ENCODE results near the gene FOXA3.
"Not testable (repeated sequence)": the region's sequence is repeated elsewhere in the genome, so short reads cannot be mapped to it uniquely, and the experiment has no call there.

FOXA3 gene

GRCh38 chr19:45883586-45883880 is 19.4 kb downstream of the FOXA3 start:
- H3K36me3 ChIP-seq (ENCODE audit: insufficient read depth, low read length), result peaks cover 16% of the 10 kb centered on the region
- H3K4me3 ChIP-seq (ENCODE audit: low read length), result no peak overlapping the region
- H2AFZ ChIP-seq (ENCODE audit: low read depth, low read length), result no peak overlapping the region
- no peaks in the 10 kb centered on the region for H3K9me3 ChIP-seq (ENCODE audit: low read length)
- H3K4me1 ChIP-seq (ENCODE audit: insufficient read depth, low read length), result peaks cover 20% of the 10 kb centered on the region
- no peaks in the 10 kb centered on the region for H3K27me3 ChIP-seq (ENCODE audit: insufficient read depth, low read length)

GRCh38 chr19:45883881-45884681 is 20.0 kb downstream of the FOXA3 start:
- no peaks in the 10 kb centered on the region for H3K9me3 ChIP-seq (ENCODE audit: low read length)
- peaks cover 16% of the 10 kb centered on the region for H3K36me3 ChIP-seq (ENCODE audit: insufficient read depth, low read length)
- H3K4me3 ChIP-seq (ENCODE audit: low read length), result no peak overlapping the region
- H3K27me3 ChIP-seq (ENCODE audit: insufficient read depth, low read length), result no peaks in the 10 kb centered on the region
- H2AFZ ChIP-seq (ENCODE audit: low read depth, low read length), result no peak overlapping the region
- peaks cover 20% of the 10 kb centered on the region for H3K4me1 ChIP-seq (ENCODE audit: insufficient read depth, low read length)

GRCh38 chr19:45884682-45885555 is 20.8 kb downstream of the FOXA3 start:
- Histone ChIP-seq H3K27me3 (ENCODE audit: insufficient read depth, low read length) (no peaks in the 10 kb centered on the region), H3K4me1 (ENCODE audit: insufficient read depth, low read length) (peaks cover 20% of the 10 kb centered on the region), H3K9me3 (ENCODE audit: low read length) (no peaks in the 10 kb centered on the region), H3K4me3 (ENCODE audit: low read length) (peak overlapping the region; percentile 74), H2AFZ (ENCODE audit: low read depth, low read length) (no peak overlapping the region), H3K36me3 (ENCODE audit: insufficient read depth, low read length) (peaks cover 16% of the 10 kb centered on the region)

DNA sequence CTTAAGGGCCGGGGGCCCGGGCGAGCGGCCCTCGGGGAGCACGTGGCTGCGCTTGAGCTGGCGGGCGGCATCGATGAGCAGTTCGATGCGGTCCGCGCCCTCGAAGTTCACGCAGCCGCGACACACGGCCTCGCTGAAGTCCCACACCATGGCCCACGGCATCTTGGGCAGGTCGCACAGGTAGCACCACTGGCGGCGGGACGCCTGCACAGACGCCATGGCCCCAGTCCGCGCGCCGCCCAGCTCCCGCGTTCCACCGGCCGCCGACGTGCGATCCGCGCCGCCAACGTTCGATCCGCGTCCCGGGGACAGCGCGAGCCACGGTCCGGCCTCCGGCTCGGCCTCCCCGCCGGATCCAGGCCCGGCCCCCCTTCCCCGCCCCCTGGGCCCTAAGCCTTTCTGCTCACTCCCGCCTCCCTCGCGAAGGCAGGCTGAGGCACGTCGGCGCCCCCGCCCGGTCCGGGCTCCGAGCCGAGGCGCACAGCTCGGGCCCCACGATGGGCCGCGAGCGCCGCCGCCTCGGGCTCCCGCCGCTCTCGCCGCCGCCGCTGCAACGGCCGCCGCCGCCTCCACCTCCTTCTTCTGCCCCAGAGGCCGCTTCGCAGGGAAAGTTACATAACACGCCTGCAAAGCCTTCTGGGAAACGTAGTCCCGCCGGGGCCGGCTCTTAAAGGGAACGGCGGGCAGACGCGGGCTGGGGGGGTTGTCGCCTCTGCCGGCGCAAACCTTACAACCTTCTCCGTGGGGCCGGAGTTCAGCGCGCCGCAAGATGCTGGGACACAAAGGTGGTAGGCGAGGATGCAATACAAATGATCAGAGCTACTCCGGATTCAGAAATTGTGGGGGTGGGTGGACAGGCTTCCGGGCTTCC is 21.7 kb downstream of the FOXA3 start, which contains the start of gene IRF2BP1:
Gene IRF2BP1, minus strand, starts transcription at position 586 of the 871 bp plus-strand sequence. Its CDS starts 367 bp downstream, at position 219.
- H3K27me3 ChIP-seq (ENCODE audit: insufficient read depth, low read length), result no peaks in the 10 kb centered on the region
- H2AFZ ChIP-seq (ENCODE audit: low read depth, low read length), result peak within 1 kb of the TSS; percentile 68
- peaks cover 20% of the 10 kb centered on the region for H3K4me1 ChIP-seq (ENCODE audit: insufficient read depth, low read length)
- H3K9me3 ChIP-seq (ENCODE audit: low read length), result no peaks in the 10 kb centered on the region
- H3K4me3 ChIP-seq (ENCODE audit: low read length), result peak within 1 kb of the TSS; percentile 74
- H3K36me3 ChIP-seq (ENCODE audit: insufficient read depth, low read length), result peaks cover 18% of the 10 kb centered on the region

DNA sequence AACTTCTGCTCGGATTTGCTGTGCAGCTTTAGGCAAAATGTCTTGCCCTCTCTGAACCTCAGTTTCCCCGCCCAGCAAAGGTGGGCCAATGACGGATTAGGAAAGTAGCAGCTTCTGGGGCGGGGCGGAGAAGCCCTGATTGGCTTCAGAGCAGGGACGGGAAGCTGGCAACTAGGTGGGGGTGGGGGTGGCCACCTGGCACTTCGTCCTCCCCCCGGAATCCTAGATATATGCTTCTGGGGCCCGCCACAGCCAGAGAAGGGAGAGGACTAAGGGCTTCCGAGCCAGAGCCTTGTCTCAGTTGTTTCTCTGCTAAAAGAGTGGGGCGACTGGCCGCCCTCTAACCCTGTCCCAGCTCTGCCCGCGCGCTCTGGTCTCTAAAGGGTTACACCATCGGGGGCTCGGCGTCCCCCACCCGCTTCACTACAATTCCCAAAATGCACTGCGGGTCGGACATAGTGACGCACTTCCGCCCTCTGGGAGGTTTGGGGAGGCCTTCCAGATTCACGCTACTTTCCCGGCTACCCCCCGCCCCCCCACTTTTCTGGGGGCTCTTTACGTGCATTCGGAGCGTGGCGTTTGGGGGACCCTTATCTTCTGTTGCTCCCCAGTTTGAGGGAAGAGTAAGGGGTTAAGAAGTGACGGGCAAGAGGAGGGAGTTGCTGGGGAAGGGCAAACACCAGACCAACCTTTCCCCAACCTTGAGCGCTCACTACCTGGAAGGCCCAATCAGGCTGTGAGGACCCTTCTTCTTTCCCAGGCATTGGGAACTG is 22.5 kb downstream of the FOXA3 start:
- peaks cover 20% of the 10 kb centered on the region for H3K4me1 ChIP-seq (ENCODE audit: insufficient read depth, low read length)
- H3K4me3 ChIP-seq (ENCODE audit: low read length), result peak overlapping the region; percentile 74
- no peaks in the 10 kb centered on the region for H3K27me3 ChIP-seq (ENCODE audit: insufficient read depth, low read length)
- H2AFZ ChIP-seq (ENCODE audit: low read depth, low read length), result peak overlapping the region; percentile 68
- peaks cover 18% of the 10 kb centered on the region for H3K36me3 ChIP-seq (ENCODE audit: insufficient read depth, low read length)
- H3K9me3 ChIP-seq (ENCODE audit: low read length), result no peaks in the 10 kb centered on the region

DNA sequence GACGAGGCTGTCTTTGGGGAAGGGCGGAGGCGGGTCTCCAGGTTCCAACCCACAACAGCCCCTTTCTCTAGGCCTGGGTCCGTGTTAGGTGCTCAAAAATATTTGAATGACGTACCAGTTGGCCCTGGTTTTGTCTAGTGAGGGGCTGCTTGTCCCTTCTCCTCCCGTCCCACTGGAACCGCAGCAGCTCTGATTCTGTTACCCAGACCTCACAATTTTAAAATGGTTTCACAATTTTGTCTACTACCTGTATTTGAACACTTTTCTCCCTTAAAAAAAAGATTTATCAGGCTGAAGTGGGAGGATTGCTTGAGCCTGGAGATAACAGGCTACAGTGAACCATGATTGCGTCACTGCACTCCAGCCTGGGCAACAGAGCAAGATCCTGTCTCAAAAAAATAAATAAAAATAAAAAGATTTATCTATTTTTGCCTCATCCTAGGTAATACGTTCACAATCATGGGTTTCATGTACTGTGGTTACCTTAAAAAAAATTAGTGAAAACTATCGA is 23.1 kb downstream of the FOXA3 start:
- Histone ChIP-seq H3K4me1 (ENCODE audit: insufficient read depth, low read length) (peaks cover 20% of the 10 kb centered on the region), H3K36me3 (ENCODE audit: insufficient read depth, low read length) (peaks cover 18% of the 10 kb centered on the region), H3K9me3 (ENCODE audit: low read length) (no peaks in the 10 kb centered on the region), H3K4me3 (ENCODE audit: low read length) (peak overlapping the region; percentile 74), H2AFZ (ENCODE audit: low read depth, low read length) (peak overlapping the region; percentile 68), H3K27me3 (ENCODE audit: insufficient read depth, low read length) (no peaks in the 10 kb centered on the region)

GRCh38 chr19:45889210-45889885 is 25.2 kb downstream of the FOXA3 start:
- Histone ChIP-seq H3K36me3 (ENCODE audit: insufficient read depth, low read length) (peaks cover 7% of the 10 kb centered on the region), H3K4me1 (ENCODE audit: insufficient read depth, low read length) (peaks cover 15% of the 10 kb centered on the region), H3K4me3 (ENCODE audit: low read length) (no peak overlapping the region), H3K9me3 (ENCODE audit: low read length) (no peaks in the 10 kb centered on the region), H3K27me3 (ENCODE audit: insufficient read depth, low read length) (no peaks in the 10 kb centered on the region), H2AFZ (ENCODE audit: low read depth, low read length) (no peak overlapping the region)

DNA sequence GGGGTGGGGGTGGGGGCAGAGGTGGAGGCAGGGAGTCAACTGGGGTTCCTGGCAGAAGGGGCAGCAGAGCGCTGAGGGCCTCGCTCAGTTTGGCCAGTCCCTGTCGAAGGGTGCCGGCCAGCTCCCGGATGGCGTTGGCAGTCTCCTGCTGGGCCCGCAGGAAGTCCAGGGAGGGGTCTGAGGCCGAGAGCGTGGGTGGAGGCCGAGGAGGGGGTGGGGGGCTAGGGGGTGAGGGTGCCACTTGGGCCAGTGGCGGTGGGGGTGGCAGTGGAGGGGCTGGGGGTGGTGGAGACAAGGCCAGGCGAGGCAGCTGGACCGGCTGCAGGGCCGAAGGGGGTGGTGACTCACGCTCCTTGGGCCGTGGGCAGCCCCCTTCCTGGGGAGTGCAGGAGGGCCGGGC is 26.8 kb downstream of the FOXA3 start:
- no peaks in the 10 kb centered on the region for H3K9me3 ChIP-seq (ENCODE audit: low read length)
- H2AFZ ChIP-seq (ENCODE audit: low read depth, low read length), result no peak overlapping the region
- no peak overlapping the region for H3K4me3 ChIP-seq (ENCODE audit: low read length)
- H3K36me3 ChIP-seq (ENCODE audit: insufficient read depth, low read length), result peaks cover 12% of the 10 kb centered on the region
- H3K4me1 ChIP-seq (ENCODE audit: insufficient read depth, low read length), result peaks cover 8% of the 10 kb centered on the region
- no peaks in the 10 kb centered on the region for H3K27me3 ChIP-seq (ENCODE audit: insufficient read depth, low read length)

GRCh38 chr19:45895519-45895972 is 31.4 kb downstream of the FOXA3 start:
- Histone ChIP-seq H3K27me3 (ENCODE audit: insufficient read depth, low read length) (no peaks in the 10 kb centered on the region), H3K4me3 (ENCODE audit: low read length) (no peak overlapping the region), H3K4me1 (ENCODE audit: insufficient read depth, low read length) (no peaks in the 10 kb centered on the region), H3K9me3 (ENCODE audit: low read length) (no peaks in the 10 kb centered on the region), H3K36me3 (ENCODE audit: insufficient read depth, low read length) (peaks cover 27% of the 10 kb centered on the region), H2AFZ (ENCODE audit: low read depth, low read length) (no peak overlapping the region)

GRCh38 chr19:45895983-45896599 is 32.0 kb downstream of the FOXA3 start:
- H3K36me3 ChIP-seq (ENCODE audit: insufficient read depth, low read length), result peaks cover 30% of the 10 kb centered on the region

DNA sequence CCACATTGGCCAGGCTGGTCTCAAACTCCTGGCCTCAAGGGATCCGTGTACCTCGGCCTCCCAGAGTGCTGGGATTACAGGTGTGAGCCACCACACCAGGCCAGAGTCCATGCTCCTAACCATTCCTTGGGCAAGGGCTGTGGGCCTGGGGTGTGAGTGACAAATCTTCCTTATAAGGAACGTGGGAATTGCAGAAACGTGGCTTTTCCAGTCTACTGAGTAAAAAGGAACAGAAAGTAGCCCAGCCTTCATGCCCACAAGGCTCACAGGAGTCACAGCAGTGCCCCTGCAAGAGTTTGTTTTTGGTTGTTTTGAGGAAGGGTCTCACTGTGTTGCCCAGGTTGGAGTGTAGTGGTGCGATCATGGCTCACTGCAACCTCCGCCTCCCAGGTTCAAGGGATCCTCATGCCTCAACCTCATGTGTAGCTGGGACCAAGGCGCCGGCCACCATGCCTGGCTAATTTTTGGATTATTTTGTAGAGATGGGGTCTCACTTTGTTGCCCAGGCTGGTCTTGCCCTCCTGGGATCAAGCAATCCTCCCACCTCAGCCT is 33.2 kb downstream of the FOXA3 start:
- peaks cover 30% of the 10 kb centered on the region for H3K36me3 ChIP-seq (ENCODE audit: insufficient read depth, low read length)

More at GRCh38 chr19:45895983-45896599, 32.0 kb downstream of the FOXA3 start:
- not testable (repeated sequence) for H3K4me1 ChIP-seq (ENCODE audit: insufficient read depth, low read length); H2AFZ ChIP-seq (ENCODE audit: low read depth, low read length); H3K4me3 ChIP-seq (ENCODE audit: low read length); H3K27me3 ChIP-seq (ENCODE audit: insufficient read depth, low read length); H3K9me3 ChIP-seq (ENCODE audit: low read length)

More for the DNA sequence above, 33.2 kb downstream of the FOXA3 start:
- Histone ChIP-seq H3K27me3 (ENCODE audit: insufficient read depth, low read length) (no peaks in the 10 kb centered on the region), H3K4me1 (ENCODE audit: insufficient read depth, low read length) (peaks cover 8% of the 10 kb centered on the region), H3K9me3 (ENCODE audit: low read length) (no peaks in the 10 kb centered on the region), H2AFZ (ENCODE audit: low read depth, low read length) (no peak overlapping the region), H3K4me3 (ENCODE audit: low read length) (no peak overlapping the region)

Data from neuron (in vitro differentiated cells).